Loucy (cell line): ENCODE measurements around the gene SPEF2.

Experiments used
- EZH2phosphoT487 ChIP-seq: fragments of 200-600 bp; IDR thresholded peaks from 2 replicates; pipeline ENCODE4 v1.6.1; 2018; ENCODE audit warnings: antibody characterized with exemption, mild to moderate bottlenecking, moderate library complexity, borderline replicate concordance
- TF ChIP-seq, protein P1 (sequence below): fragments of 200-600 bp; sonication (generic); conservative IDR thresholded peaks from 2 replicates; pipeline ENCODE4 v1.5.1; 2014; ENCODE audit warnings: mild to moderate bottlenecking, antibody characterized with exemption, low read length

DNA sequence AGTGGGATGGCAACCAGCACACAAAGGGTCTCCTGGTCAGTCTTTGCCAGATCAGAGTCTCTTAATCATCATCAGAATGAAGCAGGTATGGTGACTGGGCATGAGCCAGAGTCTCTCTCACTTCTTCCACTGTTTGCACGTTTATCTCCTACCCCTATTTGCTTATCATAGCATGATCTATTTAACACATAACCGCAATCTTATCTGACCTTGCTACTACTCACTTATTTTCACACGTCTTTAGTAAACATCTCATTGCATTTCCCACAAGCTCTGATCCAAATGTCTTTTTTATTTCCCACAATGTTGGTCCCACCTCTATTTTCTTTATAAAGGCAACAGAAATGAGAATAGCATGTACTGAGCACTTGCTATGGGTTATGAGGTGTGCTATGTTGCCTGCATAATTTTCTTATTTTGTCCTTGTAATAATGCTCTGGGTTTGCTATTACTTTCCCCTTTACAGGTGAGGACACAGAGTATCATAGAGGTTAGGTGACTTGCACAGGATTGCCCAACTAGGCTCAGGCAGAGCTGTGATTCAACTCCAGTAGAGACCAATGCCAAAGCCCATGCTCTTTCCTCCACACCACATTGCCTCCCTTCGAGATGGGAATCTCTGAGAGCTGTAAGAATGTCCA lies 199.3 kb downstream of the SPEF2 start:
- TF ChIP-seq EZH2phosphoT487: no peak
- TF ChIP-seq, protein P1, sequence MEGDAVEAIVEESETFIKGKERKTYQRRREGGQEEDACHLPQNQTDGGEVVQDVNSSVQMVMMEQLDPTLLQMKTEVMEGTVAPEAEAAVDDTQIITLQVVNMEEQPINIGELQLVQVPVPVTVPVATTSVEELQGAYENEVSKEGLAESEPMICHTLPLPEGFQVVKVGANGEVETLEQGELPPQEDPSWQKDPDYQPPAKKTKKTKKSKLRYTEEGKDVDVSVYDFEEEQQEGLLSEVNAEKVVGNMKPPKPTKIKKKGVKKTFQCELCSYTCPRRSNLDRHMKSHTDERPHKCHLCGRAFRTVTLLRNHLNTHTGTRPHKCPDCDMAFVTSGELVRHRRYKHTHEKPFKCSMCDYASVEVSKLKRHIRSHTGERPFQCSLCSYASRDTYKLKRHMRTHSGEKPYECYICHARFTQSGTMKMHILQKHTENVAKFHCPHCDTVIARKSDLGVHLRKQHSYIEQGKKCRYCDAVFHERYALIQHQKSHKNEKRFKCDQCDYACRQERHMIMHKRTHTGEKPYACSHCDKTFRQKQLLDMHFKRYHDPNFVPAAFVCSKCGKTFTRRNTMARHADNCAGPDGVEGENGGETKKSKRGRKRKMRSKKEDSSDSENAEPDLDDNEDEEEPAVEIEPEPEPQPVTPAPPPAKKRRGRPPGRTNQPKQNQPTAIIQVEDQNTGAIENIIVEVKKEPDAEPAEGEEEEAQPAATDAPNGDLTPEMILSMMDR: no peak
